Prostate gland (tissue), 2 donors: Measurements from ENCODE around the gene MSANTD3. TPM values are rescaled to one million over a fixed set of nuclear protein-coding genes. Genes with fewer than 3 reads are reported as not detected.

ENCODE experiments used
- DNase-seq: peaks from one replicate; pipeline ENCODE4 v3.0.0-alpha.2; 2019; ENCODE audit warnings: low spot score
- H3K27ac ChIP-seq, 2 donors: fragments of 200-600 bp; sonication (generic); 2 replicates each; pipeline ENCODE4 v1.5.1; 2017 to 2019
- H3K27me3 ChIP-seq: fragments of 200-600 bp; sonication (generic); replicated peaks from 2 replicates; pipeline ENCODE4 v1.5.1; 2019; ENCODE audit not compliant: insufficient read depth
- H3K36me3 ChIP-seq, 2 donors: fragments of 200-600 bp; sonication (generic); 1 replicate in 1 of 2; 2 replicates in 1 of 2; pipeline versions ENCODE4 v1.5.1 to v1.8.1; 2017 to 2019
- H3K4me1 ChIP-seq: fragments of 200-600 bp; sonication (generic); replicated peaks from 2 replicates; pipeline ENCODE4 v1.5.1; 2019
- H3K4me3 ChIP-seq, 2 donors: fragments of 200-600 bp; sonication (generic); 2 replicates each; pipeline ENCODE4 v1.5.1; 2017 to 2019
- H3K9me3 ChIP-seq: fragments of 200-600 bp; sonication (generic); 2 replicates; pipeline ENCODE4 v1.5.1; 2017
- POLR2A ChIP-seq: fragments of 450-650 bp; IDR thresholded peaks from one replicate; pipeline ENCODE4 v1.6.1; 2016; ENCODE audit warnings: antibody characterized with exemption, mild to moderate bottlenecking
- POLR2AphosphoS5 ChIP-seq: sonication (generic); formaldehyde crosslinking; IDR thresholded peaks from one replicate; pipeline ENCODE4 v1.6.1; 2017; ENCODE audit warnings: antibody characterized with exemption
- WGBS: methylation state at CpG from one replicate; pipeline ENCODE4 v1.1.5; 2018; 5-methylcytosine and 5-hydroxymethylcytosine counted together
- intact Hi-C: fragments of 100-400 bp; cut with DNase I; formaldehyde crosslinking; loops from one replicate; pipeline ENCODE4 v1.14.2; 2022
- total RNA-seq, 2 donors: library from RNA; depleted of rRNA; stranded (reverse); fragments of >200 nt; gene quantifications; one replicate each; pipeline ENCODE4 v1.1.0, GENCODE V29; 2016
- TF ChIP-seq, protein P1 (sequence below), 4 experiments: fragments of 200-600 bp in 2 of 4; fragments of 450-650 bp in 2 of 4; sonication (generic) in 2 of 4; IDR thresholded peaks; 1 replicate in 3 of 4; 2 replicates in 1 of 4; pipeline ENCODE4 v1.5.1; 2016 to 2019; ENCODE audit warnings: antibody characterized with exemption in 4 of 4, mild to moderate bottlenecking in 2 of 4, moderate library complexity in 2 of 4

MSANTD3 gene
- total RNA-seq, 2 donors from 2014 or later, result 17.3 to 24.5 TPM

DNA sequence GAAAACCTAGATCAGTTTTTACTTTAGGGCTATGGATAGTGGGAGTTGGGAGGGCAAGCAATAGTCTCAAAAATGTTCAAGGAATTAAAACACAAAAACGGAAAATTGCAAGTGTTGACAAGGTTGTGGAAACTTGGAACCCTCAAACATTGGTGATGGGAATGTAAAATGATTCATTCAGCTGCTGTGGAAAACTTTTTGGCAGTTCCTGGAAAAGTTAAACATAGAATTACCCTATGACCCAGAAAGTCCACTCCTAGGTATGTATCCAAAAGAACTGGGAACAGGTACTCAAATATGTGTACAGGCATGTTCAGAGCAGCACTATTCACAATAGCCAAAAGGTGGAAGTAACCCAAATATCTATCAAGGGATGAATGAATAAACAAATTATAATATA, 1.2 kb upstream of the MSANTD3 start:
- 30% methylated on average over 1 of the region's 1 CpG for WGBS
- Histone ChIP-seq H3K27ac (peak overlapping the region; percentile 83 to 84), H3K4me3 (no peak overlapping the region), H3K27me3 (no peaks in the 10 kb centered on the region), H3K4me1 (no peaks in the 10 kb centered on the region), H3K9me3 (no peaks in the 10 kb centered on the region), H3K36me3 (no peaks in the 10 kb centered on the region)
- DNase-seq, result no peak
- TF ChIP-seq, protein P1, sequence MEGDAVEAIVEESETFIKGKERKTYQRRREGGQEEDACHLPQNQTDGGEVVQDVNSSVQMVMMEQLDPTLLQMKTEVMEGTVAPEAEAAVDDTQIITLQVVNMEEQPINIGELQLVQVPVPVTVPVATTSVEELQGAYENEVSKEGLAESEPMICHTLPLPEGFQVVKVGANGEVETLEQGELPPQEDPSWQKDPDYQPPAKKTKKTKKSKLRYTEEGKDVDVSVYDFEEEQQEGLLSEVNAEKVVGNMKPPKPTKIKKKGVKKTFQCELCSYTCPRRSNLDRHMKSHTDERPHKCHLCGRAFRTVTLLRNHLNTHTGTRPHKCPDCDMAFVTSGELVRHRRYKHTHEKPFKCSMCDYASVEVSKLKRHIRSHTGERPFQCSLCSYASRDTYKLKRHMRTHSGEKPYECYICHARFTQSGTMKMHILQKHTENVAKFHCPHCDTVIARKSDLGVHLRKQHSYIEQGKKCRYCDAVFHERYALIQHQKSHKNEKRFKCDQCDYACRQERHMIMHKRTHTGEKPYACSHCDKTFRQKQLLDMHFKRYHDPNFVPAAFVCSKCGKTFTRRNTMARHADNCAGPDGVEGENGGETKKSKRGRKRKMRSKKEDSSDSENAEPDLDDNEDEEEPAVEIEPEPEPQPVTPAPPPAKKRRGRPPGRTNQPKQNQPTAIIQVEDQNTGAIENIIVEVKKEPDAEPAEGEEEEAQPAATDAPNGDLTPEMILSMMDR (IDR thresholded peaks at IDR 0.05), result no peak
- TF ChIP-seq POLR2A (no peak), POLR2AphosphoS5 (peak; percentile 10)
- intact Hi-C loops, result loop anchor here (5.0 to 10.0 kb wide), 2 partner anchors 73 to 169 kb away; partner anchors contain the start of gene TEX10

DNA sequence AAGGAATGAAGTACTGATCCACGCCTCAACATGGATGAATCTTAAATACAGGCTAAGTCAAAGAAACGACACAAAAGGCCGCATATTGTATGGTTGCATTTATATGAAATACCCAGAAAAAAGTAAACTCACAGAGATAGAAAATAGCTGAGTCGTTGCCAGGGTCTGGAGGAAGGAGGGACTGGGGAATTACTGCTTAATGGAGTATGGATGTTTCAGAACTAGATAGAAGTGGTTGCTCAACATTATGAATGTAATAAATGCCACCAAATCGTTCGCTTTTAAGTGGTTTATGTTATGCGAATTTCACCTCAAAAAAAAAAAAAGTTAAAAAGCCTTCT, 784 bp upstream of the MSANTD3 start:
- Histone ChIP-seq H3K4me3 (peak overlapping the region; percentile 58 to 86), H3K27ac (peak overlapping the region; percentile 83 to 84), H3K9me3 (no peaks in the 10 kb centered on the region), H3K36me3 (no peaks in the 10 kb centered on the region), H3K27me3 (no peaks in the 10 kb centered on the region), H3K4me1 (no peaks in the 10 kb centered on the region)
- WGBS, result 12% methylated on average over 7 of the region's 7 CpGs
- no peak for DNase-seq
- TF ChIP-seq POLR2AphosphoS5 (no peak), POLR2A (no peak)
- TF ChIP-seq, protein P1 (IDR thresholded peaks at IDR 0.05), result no peak
- intact Hi-C loops, result loop anchor here (5.0 to 10.0 kb wide), 2 partner anchors 74 to 169 kb away; partner anchors contain the start of gene TEX10

DNA sequence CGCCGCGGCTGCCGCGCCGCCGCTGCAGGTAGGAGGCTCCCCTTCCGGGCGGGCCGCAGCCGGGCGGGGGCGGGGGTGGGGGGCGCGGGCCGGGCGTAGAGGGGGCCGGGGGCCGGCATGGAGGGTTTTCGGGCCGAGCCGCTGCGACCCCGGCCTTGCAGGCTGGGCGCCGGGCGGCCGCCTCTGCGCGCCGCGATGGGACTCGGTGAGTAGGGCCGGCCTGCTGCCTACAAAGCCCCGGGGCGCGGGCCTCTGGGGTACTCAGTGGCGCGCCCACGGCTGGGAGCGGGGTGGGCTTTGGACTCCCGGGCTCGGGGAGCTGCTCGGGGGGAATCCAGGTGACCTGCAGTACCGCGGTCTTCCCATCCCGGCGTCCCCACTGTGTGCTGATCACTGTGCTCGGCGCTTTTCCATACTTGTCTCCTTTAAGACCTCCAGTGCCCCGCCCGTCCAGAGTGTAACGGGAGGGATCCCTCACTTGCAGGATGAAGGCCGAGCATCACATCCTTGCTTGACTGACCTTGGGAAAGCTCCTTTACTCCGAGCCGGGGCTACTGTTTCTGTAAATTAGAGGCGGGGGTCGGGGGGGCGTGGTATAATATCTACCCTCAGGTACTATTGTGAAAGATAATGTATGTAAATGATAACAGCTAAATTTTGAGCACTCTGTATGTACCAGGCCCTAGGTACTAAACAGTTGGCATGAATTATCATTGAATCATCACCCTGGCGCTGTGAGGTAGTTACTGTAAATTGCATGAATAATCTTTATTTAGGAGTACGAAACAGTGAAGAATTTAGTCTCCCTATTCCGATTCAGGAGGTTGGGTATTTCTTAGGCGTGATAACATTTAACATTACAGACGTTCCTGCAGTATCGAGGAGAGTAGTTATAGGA, 672 bp downstream of the MSANTD3 start:
- TF ChIP-seq, protein P1 (IDR thresholded peaks at IDR 0.05), result no peak
- no peak for TF ChIP-seq POLR2A
- no peak for TF ChIP-seq POLR2AphosphoS5
- peak; percentile 22 for DNase-seq
- no peaks in the 10 kb centered on the region for H3K36me3 ChIP-seq
- H3K4me1 ChIP-seq, result no peaks in the 10 kb centered on the region
- WGBS, result 4% methylated on average over 52 of the region's 65 CpGs
- H3K9me3 ChIP-seq, result no peaks in the 10 kb centered on the region
- H3K4me3 ChIP-seq, result peak overlapping the region; percentile 86 to 87
- peak overlapping the region; percentile 85 to 88 for H3K27ac ChIP-seq
- no peaks in the 10 kb centered on the region for H3K27me3 ChIP-seq
- intact Hi-C loops, result loop anchor here (5.0 to 10.0 kb wide), 2 partner anchors 75 to 167 kb away; partner anchors contain the start of gene TEX10

DNA sequence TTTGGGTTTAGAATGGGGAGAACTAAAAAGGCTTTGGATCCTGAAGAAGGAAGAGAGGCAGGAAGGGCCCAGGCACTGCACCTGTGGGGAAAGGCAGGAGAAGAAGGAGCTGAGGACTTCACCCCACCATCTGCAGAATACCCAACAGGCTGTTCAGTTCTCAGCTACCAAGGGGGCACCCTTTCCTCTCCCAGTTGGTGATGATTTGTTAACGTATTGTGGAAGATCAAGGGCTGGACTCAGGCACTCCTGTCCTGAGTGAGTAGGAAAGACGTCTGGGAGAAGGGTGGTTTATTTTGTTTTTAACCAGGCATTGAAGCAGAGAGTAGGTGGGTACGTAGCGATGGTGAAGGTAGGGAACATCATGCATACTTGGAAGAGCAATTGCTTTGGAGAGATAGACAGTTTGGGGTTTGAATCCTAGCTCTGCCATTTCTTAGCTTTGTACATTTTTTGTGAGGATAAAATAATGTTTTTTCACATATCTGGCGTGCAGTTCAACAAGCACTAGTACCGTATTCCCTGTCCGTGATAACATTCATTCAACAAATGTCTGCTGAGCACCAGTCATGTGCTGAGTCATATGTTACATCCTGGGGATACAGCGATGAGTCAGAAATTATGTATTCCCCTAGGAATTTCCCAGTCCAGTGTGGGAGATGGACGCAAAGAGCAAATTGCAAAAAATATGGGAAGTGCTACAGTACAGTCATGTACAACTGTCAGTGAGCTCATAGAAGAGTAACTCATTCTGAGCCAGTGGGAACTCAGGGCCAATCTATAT, 2.1 kb downstream of the MSANTD3 start:
- intact Hi-C loops, result loop anchor here (5.0 to 10.0 kb wide), 2 partner anchors 77 to 166 kb away; partner anchors contain the start of gene TEX10
- Histone ChIP-seq H3K9me3 (no peaks in the 10 kb centered on the region), H3K27me3 (no peaks in the 10 kb centered on the region), H3K27ac (no peak overlapping the region), H3K4me1 (no peaks in the 10 kb centered on the region), H3K4me3 (no peak overlapping the region), H3K36me3 (no peaks in the 10 kb centered on the region)
- TF ChIP-seq POLR2A (no peak), POLR2AphosphoS5 (peak; percentile 65)
- DNase-seq, result no peak
- 63% methylated on average over 9 of the region's 9 CpGs for WGBS

DNA sequence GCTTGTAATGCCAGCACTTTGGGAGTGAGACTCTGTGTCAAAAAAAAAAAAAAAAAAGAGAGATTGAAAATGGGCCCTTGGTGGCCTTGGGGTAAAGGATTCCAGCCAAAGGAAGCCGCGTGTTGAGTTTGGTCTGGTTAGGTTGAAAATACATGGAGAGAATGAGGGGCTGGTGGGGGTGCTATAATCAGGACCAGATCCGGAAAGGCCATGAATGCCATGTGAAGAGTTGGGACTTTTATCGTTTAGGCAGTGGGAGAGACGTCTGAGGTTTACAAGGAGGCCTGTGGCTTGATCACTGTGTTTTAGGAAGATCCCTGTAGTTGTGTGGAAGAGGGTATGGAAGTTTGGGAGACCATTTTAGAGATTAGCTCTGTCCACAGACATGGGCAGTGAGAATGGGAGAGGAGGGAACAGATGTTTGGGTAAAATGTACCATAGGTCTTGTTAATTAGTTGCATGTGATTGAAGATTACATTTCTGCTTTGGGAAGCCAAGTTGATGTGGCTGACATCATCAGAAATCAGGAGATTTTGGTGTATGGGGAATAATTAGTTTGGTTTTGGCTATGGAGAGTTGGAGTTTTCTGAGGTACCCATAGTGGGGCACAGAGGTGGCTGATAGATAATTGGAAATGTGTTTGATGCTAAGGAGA, 3.5 kb downstream of the MSANTD3 start:
- H3K9me3 ChIP-seq, result no peaks in the 10 kb centered on the region
- WGBS, result 87% methylated on average over 5 of the region's 5 CpGs
- no peaks in the 10 kb centered on the region for H3K36me3 ChIP-seq
- H3K27me3 ChIP-seq, result no peaks in the 10 kb centered on the region
- H3K4me1 ChIP-seq, result no peaks in the 10 kb centered on the region
- no peak overlapping the region for H3K4me3 ChIP-seq
- TF ChIP-seq POLR2A (no peak), POLR2AphosphoS5 (no peak)
- TF ChIP-seq, protein P1 (IDR thresholded peaks at IDR 0.05), result no peak
- no peak overlapping the region for H3K27ac ChIP-seq
- intact Hi-C loops, result no loop called here
- DNase-seq, result no peak
